Central memory CD8-positive, alpha-beta T cell (primary cell): ENCODE measurements around the gene GPATCH4.
"Not testable (repeated sequence)": the region's sequence is repeated elsewhere in the genome, so short reads cannot be mapped to it uniquely, and the experiment has no call there.

Experiments used
- ATAC-seq: fragments of 150-1000 bp; cut with Tn5 transposase; replicated peaks from 2 replicates; pipeline ENCODE4 v1.10.0; 2022; ENCODE audit warnings: mild to moderate bottlenecking, moderate FRiP score, moderate number of reproducible peaks; ENCODE audit not compliant: poor library complexity, severe bottlenecking; ENCODE audit errors: extremely low read depth
- DNase-seq, 2 donors: peaks; one replicate each; pipeline ENCODE4 v3.0.0; 2021; ENCODE audit warnings: low spot score in 2 of 2
- H3K27ac Mint-ChIP-seq: one replicate; pipeline ENCODE4 v1.8.0; 2022; ENCODE audit warnings: low read depth, mild to moderate bottlenecking, moderate library complexity, mixed read lengths
- H3K27me3 Mint-ChIP-seq: one replicate; pipeline ENCODE4 v1.8.0; 2022; ENCODE audit warnings: mixed read lengths
- H3K36me3 Mint-ChIP-seq: one replicate; pipeline ENCODE4 v1.8.0; 2022; ENCODE audit warnings: mild to moderate bottlenecking, moderate library complexity, mixed read lengths; ENCODE audit not compliant: insufficient read depth
- H3K4me1 Mint-ChIP-seq: one replicate; pipeline ENCODE4 v1.8.0; 2022; ENCODE audit warnings: mixed read lengths
- H3K4me3 Mint-ChIP-seq: one replicate; pipeline ENCODE4 v1.8.0; 2022; ENCODE audit warnings: mild to moderate bottlenecking, moderate library complexity, mixed read lengths
- H3K9me3 Mint-ChIP-seq: one replicate; pipeline ENCODE4 v1.8.0; 2022; ENCODE audit warnings: mixed read lengths

The GPATCH4 gene

DNA sequence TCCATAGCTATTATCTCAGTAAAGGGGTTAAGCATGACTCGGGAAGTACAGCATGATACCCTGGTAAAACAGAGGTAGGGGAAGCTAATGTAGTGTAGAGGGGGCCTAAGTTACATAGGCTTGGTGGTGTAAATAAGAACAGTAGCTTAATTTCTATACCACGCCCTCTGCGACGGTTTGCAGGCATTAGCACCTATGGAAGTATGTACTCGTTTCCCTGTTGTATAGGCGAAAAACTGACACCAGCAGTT is 10.2 kb downstream of the GPATCH4 start:
- no peak for DNase-seq
- H3K27ac Mint-ChIP-seq: peak overlapping the region; percentile 67
- peaks cover 14% of the 10 kb centered on the region for H3K36me3 Mint-ChIP-seq
- no peaks in the 10 kb centered on the region for H3K9me3 Mint-ChIP-seq
- peaks cover 23% of the 10 kb centered on the region for H3K4me1 Mint-ChIP-seq
- peak; percentile 35 for ATAC-seq
- H3K4me3 Mint-ChIP-seq: peak overlapping the region; percentile 76
- no peaks in the 10 kb centered on the region for H3K27me3 Mint-ChIP-seq

DNA sequence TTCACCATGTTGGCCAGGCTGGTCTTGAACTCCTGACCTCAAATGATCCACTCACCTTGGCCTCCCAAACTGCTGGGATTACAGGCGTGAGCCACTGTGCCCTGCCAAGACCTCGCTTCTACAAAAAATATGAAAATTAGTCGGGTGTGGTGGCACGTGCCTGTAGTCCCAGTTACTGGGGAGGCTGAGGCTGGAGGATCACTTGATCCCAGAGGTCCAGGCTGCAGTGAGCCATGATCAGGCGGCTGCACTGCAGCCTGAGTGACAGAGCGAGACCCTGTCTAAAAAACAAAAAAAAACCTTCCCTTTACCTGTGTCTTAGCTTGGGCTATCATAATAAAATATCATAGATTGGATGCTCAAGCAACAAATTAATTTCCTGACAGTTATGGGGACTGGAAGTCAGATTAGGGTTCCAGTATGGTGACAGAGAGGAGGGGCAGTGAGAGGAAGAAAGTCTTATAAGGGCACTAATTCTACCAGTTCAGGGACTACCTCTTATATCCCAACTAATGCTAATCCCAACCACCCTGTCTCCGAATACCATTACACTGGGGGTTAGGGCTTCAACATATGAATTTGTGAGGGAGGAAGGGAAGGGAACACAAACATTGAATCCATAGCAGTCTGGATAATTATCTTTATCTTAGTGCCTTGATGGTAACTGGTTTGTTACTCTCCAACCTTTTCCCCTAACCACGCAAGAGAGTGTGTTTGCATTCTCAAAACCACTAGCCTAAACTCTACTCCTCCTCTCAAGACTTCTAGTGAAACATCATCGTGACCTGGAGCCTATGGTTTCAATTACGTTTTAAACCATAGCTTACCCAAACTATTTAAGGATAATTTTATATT is 10.7 kb downstream of the GPATCH4 start:
- H3K4me3 Mint-ChIP-seq: peak overlapping the region; percentile 76
- peaks cover 12% of the 10 kb centered on the region for H3K36me3 Mint-ChIP-seq
- ATAC-seq (no peak), DNase-seq (no peak)
- H3K27me3 Mint-ChIP-seq: no peaks in the 10 kb centered on the region
- H3K4me1 Mint-ChIP-seq: peaks cover 25% of the 10 kb centered on the region
- H3K27ac Mint-ChIP-seq: peak overlapping the region; percentile 67
- H3K9me3 Mint-ChIP-seq: no peaks in the 10 kb centered on the region

DNA sequence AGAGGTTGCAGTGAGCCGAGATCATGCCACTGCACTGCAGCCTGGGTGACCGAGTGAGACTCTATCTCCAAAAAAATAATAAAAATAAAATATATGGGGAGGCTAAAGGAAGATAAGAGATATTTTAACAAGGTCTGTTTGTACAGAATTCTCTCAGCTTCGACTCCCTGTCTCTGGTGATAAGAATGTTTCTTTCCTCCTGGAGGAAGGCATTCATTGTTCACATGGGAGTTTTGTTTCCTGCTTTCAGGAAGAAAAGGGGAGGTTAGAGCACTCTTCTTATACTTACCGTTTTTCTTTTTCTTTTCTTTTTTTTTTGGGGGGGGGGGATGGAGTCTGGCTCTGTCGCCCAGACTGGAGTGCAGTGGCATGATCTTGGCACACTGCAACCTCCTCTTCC is 11.7 kb downstream of the GPATCH4 start:
- Mint-ChIP-seq H3K27ac (no peak overlapping the region), H3K36me3 (peaks cover 8% of the 10 kb centered on the region), H3K4me3 (no peak overlapping the region), H3K27me3 (no peaks in the 10 kb centered on the region), H3K9me3 (no peaks in the 10 kb centered on the region), H3K4me1 (peaks cover 22% of the 10 kb centered on the region)
- no peak for ATAC-seq
- DNase-seq: no peak

DNA sequence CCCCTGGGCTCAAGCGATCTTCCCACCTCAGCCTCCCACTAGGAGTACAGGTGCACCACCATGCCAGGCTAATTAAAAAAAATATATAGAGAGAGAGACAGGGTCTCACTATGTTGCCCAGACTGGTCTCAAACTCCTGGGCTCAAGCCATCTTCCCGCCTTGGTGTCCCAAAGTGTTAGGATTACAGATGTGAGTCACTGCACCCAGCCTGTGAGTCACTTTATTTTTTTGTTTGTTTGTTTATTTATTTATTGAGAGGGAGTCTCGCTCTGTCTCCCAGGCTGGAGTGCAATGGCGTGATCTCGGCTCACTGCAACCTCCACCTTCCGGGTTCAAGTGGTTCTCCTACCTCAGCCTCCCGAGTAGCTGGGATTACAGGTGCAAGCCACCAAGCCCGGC is 13.4 kb downstream of the GPATCH4 start:
- DNase-seq, H3K27ac Mint-ChIP-seq, H3K36me3 Mint-ChIP-seq, H3K4me3 Mint-ChIP-seq, ATAC-seq, H3K9me3 Mint-ChIP-seq, H3K27me3 Mint-ChIP-seq: not testable (repeated sequence)
- peaks cover 30% of the 10 kb centered on the region for H3K4me1 Mint-ChIP-seq

DNA sequence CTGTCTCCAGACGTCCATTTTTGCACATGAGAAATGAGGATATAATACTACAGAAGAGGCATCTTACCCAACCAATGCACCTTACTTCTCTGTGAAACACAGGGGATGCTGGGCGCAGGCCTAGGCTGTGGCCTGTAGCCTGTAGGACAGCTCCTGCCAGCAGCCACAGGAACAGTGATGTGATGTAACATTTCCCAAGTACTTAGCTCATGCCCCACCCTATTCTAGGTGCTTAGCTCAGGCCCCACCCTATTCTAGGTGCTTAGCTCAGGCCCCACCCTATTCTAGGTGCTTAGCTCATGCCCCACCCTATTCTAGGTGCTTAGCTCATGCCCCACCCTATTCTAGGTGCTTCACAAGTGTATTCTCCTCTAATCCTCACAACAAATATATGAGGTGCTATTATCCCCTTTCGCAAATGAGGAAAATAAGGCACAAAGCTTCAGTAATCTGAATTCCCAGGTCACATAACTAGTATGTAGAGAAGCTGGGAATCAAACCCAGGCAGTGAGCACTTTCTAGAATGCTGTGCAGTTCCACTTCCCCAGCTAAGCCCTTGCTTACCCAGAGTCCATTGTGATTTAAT is 14.3 kb downstream of the GPATCH4 start:
- Mint-ChIP-seq H3K4me3 (no peak overlapping the region), H3K9me3 (no peaks in the 10 kb centered on the region), H3K36me3 (peaks cover 4% of the 10 kb centered on the region), H3K27me3 (no peaks in the 10 kb centered on the region), H3K27ac (no peak overlapping the region), H3K4me1 (peaks cover 34% of the 10 kb centered on the region)
- no peak for DNase-seq
- no peak for ATAC-seq

DNA sequence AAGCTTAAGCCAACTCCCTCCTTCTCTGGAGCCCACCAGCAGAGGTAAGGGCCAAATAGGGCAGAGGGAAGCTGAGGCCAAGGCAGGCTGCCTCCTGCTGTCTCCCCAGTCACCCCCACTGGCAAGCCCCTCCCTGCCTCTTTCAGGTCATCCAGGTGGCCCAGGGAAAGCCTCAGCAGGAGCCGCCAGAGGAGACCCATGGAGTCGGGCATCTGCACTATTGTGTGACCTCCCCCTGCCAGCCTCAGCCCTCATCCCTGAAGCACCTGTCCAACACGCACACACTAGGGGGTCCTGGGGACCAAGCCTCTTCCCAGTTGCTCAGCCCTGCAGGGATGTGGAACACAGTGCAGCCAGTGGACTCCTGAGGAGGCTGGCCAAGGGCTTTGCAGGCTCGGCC is 15.0 kb downstream of the GPATCH4 start:
- Mint-ChIP-seq H3K36me3 (peaks cover 6% of the 10 kb centered on the region), H3K4me3 (no peak overlapping the region), H3K27ac (no peak overlapping the region), H3K4me1 (peaks cover 37% of the 10 kb centered on the region), H3K9me3 (no peaks in the 10 kb centered on the region), H3K27me3 (no peaks in the 10 kb centered on the region)
- no peak for DNase-seq
- ATAC-seq: no peak

DNA sequence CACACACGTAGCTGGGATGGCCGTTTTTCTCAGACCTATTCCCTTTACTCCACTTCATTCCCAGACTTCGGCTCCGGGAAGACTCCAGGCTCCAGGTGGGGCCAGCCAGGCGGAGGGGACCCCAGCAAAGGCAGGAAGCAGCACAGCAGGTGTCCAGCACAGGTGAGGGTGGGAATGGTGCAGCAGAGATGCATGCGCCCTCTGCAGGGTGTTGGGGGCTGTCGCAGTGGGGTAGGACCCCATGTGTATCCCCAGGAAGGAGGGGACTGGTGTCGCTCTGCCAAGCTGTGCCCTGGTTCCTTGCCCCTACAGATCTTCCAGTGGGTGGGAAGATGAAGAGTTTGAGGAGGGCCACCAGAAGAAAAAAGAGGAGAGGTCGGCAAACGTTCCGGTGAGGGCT is 16.5 kb downstream of the GPATCH4 start:
- Mint-ChIP-seq H3K27me3 (no peaks in the 10 kb centered on the region), H3K27ac (no peak overlapping the region), H3K4me1 (peaks cover 35% of the 10 kb centered on the region), H3K4me3 (no peak overlapping the region), H3K9me3 (no peaks in the 10 kb centered on the region), H3K36me3 (peaks cover 6% of the 10 kb centered on the region)
- DNase-seq (no peak), ATAC-seq (no peak)

DNA sequence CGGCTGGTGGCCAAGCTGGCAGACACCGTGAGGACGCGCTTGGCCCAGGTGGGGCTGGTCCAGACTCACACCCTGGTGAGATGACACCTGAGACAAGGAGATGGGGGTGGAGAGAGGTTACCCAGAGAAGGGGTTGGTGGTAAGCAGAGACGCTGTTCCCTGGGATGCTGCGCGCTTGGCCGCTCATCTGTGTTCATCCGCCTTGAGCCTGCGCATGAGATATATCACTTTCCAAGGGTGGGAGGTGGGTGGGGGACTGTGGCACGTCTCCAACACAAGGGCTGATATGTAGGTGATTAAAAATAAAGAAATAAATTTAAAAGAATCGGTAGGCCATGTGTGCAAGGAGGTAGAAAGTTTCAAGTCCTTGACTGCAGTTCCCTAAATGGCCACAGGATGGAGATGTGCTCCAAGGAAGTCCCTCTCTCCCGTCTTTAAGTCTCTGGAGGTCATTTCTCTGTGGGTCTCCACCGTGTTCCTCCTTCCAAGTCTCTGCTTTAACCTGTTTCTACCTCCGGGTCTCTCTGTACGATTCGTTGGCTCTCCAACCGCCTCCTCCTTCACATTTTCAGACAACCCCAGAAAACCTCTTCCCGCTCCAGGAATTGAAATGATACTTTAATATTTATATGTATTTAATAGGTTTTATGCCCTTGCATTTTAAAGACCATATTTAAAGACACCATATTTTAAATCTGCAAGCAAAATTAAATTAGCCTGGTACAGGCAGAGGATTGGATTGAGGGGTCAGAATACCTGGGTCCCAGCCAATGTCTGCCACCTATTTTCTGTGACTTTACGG is 17.3 kb downstream of the GPATCH4 start:
- DNase-seq (peak; percentile 59 to 69), ATAC-seq (no peak)
- no peaks in the 10 kb centered on the region for H3K9me3 Mint-ChIP-seq
- H3K27ac Mint-ChIP-seq: no peak overlapping the region
- no peaks in the 10 kb centered on the region for H3K27me3 Mint-ChIP-seq
- peaks cover 35% of the 10 kb centered on the region for H3K4me1 Mint-ChIP-seq
- H3K36me3 Mint-ChIP-seq: peaks cover 6% of the 10 kb centered on the region
- peak overlapping the region; percentile 4 for H3K4me3 Mint-ChIP-seq

DNA sequence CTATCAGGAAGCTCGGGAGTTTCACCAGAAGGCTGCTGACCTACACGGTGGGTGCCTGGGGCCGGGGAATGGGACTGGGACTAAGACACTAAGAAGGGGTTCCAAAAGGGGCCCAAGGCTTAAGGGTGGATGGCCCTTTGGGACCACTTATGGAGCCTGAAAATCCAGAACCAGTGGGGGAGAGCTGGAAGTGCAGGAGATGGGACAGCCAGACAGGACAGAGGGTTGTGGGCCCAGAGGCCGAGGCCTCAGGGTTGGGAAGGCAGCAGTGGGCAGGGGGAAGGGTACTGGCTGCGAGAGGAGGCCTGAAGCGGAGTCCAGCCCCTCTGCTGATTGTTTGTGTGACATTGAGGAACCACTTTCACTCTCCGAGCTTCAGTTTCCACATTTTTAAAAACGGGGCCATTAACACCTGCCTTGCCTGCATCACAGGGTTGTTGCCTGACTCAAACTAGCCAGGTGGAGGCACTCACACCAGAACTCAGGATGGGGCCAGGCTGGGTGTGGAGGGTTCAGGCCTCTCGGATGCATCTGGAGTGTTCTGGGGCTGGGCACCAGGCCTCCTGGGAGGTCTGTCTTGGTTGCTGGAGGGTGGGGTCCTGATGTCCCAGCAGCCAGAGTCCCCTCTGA is 18.8 kb downstream of the GPATCH4 start:
- peak overlapping the region; percentile 81 for H3K4me3 Mint-ChIP-seq
- H3K27ac Mint-ChIP-seq: peak overlapping the region; percentile 89
- no peaks in the 10 kb centered on the region for H3K27me3 Mint-ChIP-seq
- peak; percentile 30 for ATAC-seq
- no peaks in the 10 kb centered on the region for H3K9me3 Mint-ChIP-seq
- peaks cover 35% of the 10 kb centered on the region for H3K4me1 Mint-ChIP-seq
- DNase-seq: no peak
- H3K36me3 Mint-ChIP-seq: peaks cover 6% of the 10 kb centered on the region

DNA sequence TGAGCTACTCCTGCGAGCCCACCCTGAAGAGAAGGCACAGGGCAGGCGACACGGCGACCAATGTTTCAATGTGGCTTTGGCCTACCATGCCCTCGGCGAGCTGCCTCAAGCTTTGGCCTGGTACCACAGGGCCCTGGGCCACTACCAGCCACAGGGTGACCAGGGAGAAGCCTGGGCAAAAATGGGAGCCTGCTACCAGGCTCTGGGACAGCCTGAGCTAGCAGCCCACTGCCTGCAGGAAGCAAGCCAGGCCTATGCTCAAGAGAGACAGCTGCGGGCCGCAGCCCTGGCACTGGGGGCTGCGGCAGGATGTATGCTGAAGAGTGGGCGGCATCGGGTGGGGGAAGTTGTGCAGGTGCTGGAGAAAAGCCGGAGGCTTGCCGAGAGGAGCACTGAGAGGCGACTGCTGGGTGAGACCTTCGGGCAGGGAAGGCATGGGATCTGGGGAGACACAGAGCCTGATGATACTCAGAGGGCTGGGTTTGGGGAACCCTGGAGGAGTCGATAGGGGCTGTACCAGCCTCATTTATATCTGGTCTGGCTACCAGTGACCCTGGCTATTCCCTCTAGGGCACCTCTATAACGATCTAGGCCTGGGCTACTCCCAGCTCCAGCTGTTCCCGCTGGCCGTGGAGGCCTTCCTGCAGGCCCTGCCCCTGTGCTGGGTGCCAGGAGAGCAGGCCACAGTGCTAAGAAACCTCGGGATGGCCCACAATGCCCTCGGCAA is 19.5 kb downstream of the GPATCH4 start:
- peak; percentile 84 for ATAC-seq
- Mint-ChIP-seq H3K36me3 (peaks cover 6% of the 10 kb centered on the region), H3K4me1 (peaks cover 35% of the 10 kb centered on the region)

DNA sequence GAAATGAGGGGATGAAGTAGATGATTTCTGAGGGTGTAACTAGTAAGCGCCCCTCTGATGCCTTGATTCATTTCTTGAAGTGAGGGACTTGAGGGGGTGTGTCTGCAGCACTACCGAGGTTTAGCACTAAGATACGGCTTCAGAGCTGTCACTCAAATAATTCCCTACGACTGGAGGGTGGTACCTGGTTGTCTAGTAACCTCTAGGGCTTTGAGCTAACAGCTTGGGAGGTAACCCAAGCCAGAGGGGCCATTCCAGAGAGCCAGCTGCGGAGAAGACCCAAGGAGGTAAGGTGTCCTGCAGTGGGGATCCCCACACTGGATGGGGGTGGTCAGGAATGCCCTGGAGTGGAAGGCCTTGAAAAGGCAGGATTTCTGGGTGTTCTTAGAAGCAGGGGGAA is 21.8 kb downstream of the GPATCH4 start, which contains the start of gene TTC24:
Gene TTC24, plus strand, starts transcription at position 252 of the 400 bp plus-strand sequence. CDS start 1,642 bp downstream, outside the sequence.
- Mint-ChIP-seq H3K4me1 (peaks cover 29% of the 10 kb centered on the region), H3K4me3 (no peak within 1 kb of the TSS), H3K9me3 (no peaks in the 10 kb centered on the region), H3K27me3 (peaks cover 11% of the 10 kb centered on the region), H3K36me3 (peaks cover 5% of the 10 kb centered on the region), H3K27ac (no peak within 1 kb of the TSS)
- ATAC-seq: no peak
- no peak for DNase-seq

More for the DNA sequence above, 19.5 kb downstream of the GPATCH4 start:
- DNase-seq: no peak
- Mint-ChIP-seq H3K4me3 (peak overlapping the region; percentile 81), H3K27ac (peak overlapping the region; percentile 89), H3K9me3 (no peaks in the 10 kb centered on the region), H3K27me3 (no peaks in the 10 kb centered on the region)

DNA sequence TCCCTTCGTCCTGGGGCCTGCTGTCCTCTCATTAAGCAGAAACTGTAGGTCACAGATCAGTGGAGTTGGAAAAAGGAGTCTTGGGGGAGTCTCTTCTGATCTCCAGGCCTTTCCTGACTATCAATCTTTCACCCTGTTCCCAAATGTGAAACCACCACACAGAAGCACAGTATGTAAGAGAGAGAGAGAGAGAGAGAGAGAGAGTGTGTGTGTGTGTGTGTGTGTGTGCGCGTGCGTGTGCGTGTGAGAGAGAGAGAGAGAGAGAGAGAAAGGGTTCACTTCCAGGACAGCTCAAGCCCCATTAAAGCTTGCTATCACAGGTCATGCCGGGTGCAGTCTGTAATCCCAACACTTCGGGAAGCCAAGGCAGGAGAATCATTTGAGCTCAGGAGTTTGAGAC is 23.2 kb downstream of the GPATCH4 start:
- H3K9me3 Mint-ChIP-seq: no peaks in the 10 kb centered on the region
- H3K4me1 Mint-ChIP-seq: peaks cover 21% of the 10 kb centered on the region
- H3K4me3 Mint-ChIP-seq: no peak overlapping the region
- DNase-seq (no peak), ATAC-seq (no peak)
- peaks cover 23% of the 10 kb centered on the region for H3K27me3 Mint-ChIP-seq
- peaks cover 2% of the 10 kb centered on the region for H3K36me3 Mint-ChIP-seq
- no peak overlapping the region for H3K27ac Mint-ChIP-seq
